GM06990 (cell line): ENCODE measurements around the gene DMRT1.

ENCODE experiments used
- DNase-seq: peaks from one replicate; pipeline ENCODE4 v3.0.0-alpha.2; 2011; ENCODE audit not compliant: insufficient read length; ENCODE audit errors: extremely low read depth
- H3K27me3 ChIP-seq: replicated peaks from 2 replicates; pipeline ENCODE4 v1.6.0; 2011; ENCODE audit warnings: low read length; ENCODE audit not compliant: control insufficient read depth, insufficient read depth
- H3K36me3 ChIP-seq: 2 replicates; pipeline ENCODE4 v1.5.1; 2011; ENCODE audit warnings: low read length; ENCODE audit not compliant: control insufficient read depth, insufficient read depth
- H3K4me3 ChIP-seq: replicated peaks from 2 replicates; pipeline ENCODE4 v1.5.1; 2011; ENCODE audit warnings: low read depth, mild to moderate bottlenecking, control low read depth, low read length
- CTCF ChIP-seq: IDR thresholded peaks from 2 replicates; pipeline ENCODE4 v1.5.1; 2011; ENCODE audit warnings: low read length, control low read depth, mild to moderate bottlenecking, inconsistent platforms; ENCODE audit not compliant: insufficient read depth, poor library complexity, severe bottlenecking

Gene DMRT1

GRCh38 chr9:928363-929042, 87.0 kb downstream of the DMRT1 start:
- Histone ChIP-seq H3K36me3 (no peaks in the 10 kb centered on the region), H3K4me3 (no peak overlapping the region), H3K27me3 (no peaks in the 10 kb centered on the region; the same call in 1 of the 2 replicates)
- no peak for DNase-seq
- peak; percentile 67 for TF ChIP-seq CTCF

GRCh38 chr9:929719-930118, 88.2 kb downstream of the DMRT1 start:
- Histone ChIP-seq H3K4me3 (no peak overlapping the region), H3K27me3 (no peaks in the 10 kb centered on the region; the same call in 1 of the 2 replicates), H3K36me3 (no peaks in the 10 kb centered on the region)
- DNase-seq = no peak
- no peak for TF ChIP-seq CTCF

- Histone ChIP-seq H3K27me3 (no peaks in the 10 kb centered on the region; the same call in 1 of the 2 replicates), H3K36me3 (no peaks in the 10 kb centered on the region), H3K4me3 (no peak overlapping the region)
- no peak for DNase-seq
- no peak for TF ChIP-seq CTCF
Measured at GRCh38 chr9:933356-933755, 91.9 kb downstream of the DMRT1 start.

- no peaks in the 10 kb centered on the region for H3K36me3 ChIP-seq
- TF ChIP-seq CTCF = no peak
- no peak overlapping the region for H3K4me3 ChIP-seq
- DNase-seq = no peak
- H3K27me3 ChIP-seq = no peaks in the 10 kb centered on the region; the same call in 1 of the 2 replicates
Measured at GRCh38 chr9:935348-935965, 94.0 kb downstream of the DMRT1 start.

- H3K27me3 ChIP-seq = no peaks in the 10 kb centered on the region
- no peak overlapping the region for H3K4me3 ChIP-seq
- no peak for TF ChIP-seq CTCF
- DNase-seq = peak; percentile 28
- no peaks in the 10 kb centered on the region for H3K36me3 ChIP-seq
Measured at GRCh38 chr9:942805-943580, 101.5 kb downstream of the DMRT1 start.
